SK-MEL-5 (cell line): Measurements from ENCODE around the gene AP2A2. TPM values are rescaled to one million over a fixed set of nuclear protein-coding genes. Genes with fewer than 3 reads are reported as not detected.

ENCODE experiments used
- DNase-seq: peaks from one replicate; pipeline ENCODE4 v3.0.0-alpha.2; 2016; ENCODE audit warnings: low read depth, low spot score
- in situ Hi-C: cut with HindIII; loops from 2 replicates; pipeline ENCODE4 v1.10.0; 2016; ENCODE audit warnings: low sequenced_read_pairs, high pct_unique_total_duplicates, low pct_unique_long_range_greater_than_20kb
- total RNA-seq: library from RNA; depleted of rRNA; stranded (reverse); fragments of >200 nt; shearing (Covaris generic); gene quantifications from 2 replicates; pipeline ENCODE4 v1.2.3, GENCODE V29; 2014

Gene AP2A2
- total RNA-seq, 1 experiment from 2014 or later, result 14.6 TPM

DNA sequence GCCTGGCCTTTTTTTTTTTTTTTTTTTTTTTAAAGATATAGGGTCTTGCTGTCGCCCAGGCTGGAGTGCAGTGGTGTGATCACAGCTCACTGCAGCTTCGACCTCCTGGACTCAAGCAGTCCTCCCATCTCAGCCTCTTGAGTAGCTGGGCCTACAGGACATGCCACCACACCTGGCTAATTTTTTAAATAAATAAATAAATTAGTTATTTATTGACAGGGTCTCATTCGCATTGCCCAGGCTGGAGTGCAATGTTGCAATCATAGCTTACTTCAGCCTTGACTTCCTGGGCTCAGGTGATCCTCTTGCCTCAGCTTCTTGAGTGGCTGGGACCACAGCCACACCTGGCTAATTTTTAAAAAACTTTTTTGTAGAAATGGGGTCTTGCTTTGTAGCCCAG, 10.5 kb downstream of the AP2A2 start:
- no peak for DNase-seq
- in situ Hi-C loops, result no loop called here

DNA sequence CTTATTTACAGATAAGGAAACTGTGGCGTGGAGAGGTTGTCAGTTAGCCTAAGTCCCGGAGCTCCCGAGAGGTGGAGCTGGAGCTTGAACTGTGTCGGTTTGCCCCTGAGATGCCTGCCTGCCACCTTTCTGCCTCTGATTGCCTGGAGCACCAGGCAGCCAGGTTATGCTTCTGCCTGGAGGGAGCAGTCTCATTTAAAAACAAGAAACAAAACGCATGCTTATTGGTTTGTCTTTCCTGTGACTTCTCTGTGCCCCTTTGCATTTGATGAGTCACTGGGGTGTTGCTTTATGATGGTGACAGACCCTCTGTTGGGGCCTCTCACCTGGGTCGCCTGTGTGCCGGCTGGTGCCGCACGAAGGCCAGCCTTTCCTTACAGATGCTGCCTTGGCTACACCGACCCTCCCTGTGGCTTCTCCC, 12.2 kb downstream of the AP2A2 start:
- in situ Hi-C loops, result no loop called here
- DNase-seq, result no peak

- in situ Hi-C loops, result no loop called here
These were observed 14.9 kb downstream of the AP2A2 start for GRCh38 chr11:940496-941135.

DNA sequence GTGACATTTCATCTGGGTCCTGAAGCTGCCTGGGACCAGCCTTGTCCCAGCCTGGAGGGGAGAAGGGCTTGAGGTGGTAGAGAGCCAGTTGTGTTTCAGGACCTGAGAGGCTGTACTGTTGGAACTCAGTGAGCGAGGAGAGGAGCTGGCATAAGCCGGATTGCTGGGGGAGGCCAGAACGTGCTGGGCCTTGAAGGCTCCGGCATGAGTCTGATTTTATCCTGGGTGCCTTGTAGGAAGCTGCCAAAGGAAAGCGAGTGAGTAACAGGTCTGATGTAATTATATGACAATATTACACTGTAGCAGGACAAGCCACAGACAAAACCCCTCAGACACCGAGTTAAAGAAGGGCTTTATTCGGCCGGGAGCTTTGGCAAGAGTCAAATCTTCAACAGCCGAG, 17.2 kb downstream of the AP2A2 start:
- DNase-seq, result no peak
- in situ Hi-C loops, result no loop called here

More at GRCh38 chr11:940496-941135, 14.9 kb downstream of the AP2A2 start:
- no peak for DNase-seq

DNA sequence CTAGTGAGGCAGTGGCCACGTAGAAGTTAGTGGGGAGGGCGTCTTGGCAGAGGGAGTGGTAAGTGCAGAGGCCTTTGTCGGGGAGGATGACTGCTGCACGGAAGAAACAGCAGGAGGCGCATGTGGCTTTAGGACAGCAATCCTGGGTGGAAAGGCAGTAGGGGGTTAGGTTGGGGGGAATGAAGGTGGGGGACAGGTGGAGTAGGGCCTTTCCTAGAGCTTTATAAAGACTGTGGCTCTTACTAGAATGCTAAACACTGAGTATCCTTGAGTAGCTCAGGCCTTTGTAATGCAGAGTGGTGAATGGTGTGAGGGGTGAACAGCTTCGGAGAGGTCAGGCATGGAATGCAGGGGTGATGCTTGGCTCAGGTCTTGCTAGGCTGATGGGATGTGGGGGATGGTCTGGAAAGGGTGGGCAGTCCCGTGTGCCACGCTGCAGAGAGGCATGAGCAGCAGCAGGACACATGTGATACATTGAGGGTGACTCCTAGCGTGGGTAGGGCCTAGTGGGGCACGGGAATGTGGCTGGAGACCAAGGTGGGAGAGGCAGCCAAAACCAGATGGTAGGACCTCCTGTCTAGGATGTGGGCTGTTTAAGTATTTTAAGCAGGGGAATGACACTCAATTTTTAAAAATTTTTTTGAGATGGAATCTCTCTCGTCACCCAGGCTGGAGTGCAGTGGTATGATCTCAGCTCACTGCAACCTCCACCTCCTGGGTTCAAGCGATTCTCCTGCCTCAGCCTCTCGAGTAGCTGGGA, 19.2 kb downstream of the AP2A2 start:
- no peak for DNase-seq
- in situ Hi-C loops, result no loop called here

DNA sequence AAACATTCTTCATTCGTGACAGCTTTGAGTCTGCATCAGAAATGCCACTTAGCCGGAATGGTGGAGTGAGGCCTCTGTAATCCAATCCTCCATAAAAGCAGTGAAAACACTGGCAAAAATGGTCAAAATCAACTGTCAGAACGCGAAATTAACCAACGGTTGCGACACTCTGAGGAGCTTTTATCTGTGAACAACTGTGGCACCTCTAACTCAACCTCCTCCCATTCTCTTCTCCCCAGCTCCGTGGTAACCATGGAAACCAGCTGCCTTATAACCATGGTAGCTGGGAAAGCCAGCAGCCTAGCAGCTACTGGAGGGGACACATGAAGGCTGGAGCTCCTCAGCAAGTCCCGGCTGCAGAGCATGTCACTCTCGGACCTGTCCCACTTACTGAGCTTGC, 20.3 kb downstream of the AP2A2 start:
- DNase-seq, result no peak
- in situ Hi-C loops, result no loop called here

DNA sequence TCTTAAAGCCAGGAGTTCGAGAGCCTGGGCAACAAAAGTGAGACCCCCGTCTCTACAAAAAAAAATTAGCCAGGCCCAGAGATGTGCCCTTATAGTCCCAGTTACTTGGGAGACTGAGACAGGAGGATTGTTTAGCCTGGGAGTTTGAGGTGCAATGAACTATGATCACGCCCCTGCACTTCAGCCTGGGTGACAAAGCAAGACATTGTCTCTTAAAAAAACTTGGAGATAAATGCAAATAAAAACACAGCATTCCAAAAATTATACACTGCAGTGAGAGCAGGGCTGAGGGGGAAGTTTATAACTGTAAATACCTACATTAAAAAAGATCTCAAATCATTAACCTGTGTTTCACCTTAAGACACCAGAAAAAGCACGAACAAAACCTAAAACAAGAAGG, 22.1 kb downstream of the AP2A2 start:
- no peak for DNase-seq
- in situ Hi-C loops, result no loop called here

DNA sequence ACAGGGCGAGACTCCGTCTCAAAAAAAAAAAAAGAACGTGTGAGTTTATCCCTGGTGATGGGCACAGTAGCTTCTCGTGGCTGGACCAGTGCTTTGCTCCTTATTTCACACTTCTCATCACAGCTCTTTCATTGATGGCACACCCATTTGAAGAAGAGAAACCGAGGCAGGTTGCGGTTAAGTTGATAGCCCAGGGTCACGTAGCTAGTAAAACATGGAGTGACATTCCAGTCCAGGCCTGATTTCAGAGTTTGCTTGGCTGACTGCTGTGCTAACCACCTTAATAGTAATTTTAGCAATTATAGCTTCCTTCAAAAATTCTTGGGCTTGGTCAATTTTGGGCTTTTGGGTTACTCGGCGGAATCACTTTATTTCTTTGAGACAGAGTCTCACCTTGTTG, 25.8 kb downstream of the AP2A2 start:
- no peak for DNase-seq
- in situ Hi-C loops, result no loop called here

GRCh38 chr11:952406-953385, 27.0 kb downstream of the AP2A2 start:
- DNase-seq, result peak; percentile 54
- in situ Hi-C loops, result no loop called here

- DNase-seq, result no peak
- in situ Hi-C loops, result no loop called here
These were observed 27.8 kb downstream of the AP2A2 start for GRCh38 chr11:953512-953911.

- no peak for DNase-seq
- in situ Hi-C loops, result no loop called here
These were observed 28.9 kb downstream of the AP2A2 start for GRCh38 chr11:954392-955153.

DNA sequence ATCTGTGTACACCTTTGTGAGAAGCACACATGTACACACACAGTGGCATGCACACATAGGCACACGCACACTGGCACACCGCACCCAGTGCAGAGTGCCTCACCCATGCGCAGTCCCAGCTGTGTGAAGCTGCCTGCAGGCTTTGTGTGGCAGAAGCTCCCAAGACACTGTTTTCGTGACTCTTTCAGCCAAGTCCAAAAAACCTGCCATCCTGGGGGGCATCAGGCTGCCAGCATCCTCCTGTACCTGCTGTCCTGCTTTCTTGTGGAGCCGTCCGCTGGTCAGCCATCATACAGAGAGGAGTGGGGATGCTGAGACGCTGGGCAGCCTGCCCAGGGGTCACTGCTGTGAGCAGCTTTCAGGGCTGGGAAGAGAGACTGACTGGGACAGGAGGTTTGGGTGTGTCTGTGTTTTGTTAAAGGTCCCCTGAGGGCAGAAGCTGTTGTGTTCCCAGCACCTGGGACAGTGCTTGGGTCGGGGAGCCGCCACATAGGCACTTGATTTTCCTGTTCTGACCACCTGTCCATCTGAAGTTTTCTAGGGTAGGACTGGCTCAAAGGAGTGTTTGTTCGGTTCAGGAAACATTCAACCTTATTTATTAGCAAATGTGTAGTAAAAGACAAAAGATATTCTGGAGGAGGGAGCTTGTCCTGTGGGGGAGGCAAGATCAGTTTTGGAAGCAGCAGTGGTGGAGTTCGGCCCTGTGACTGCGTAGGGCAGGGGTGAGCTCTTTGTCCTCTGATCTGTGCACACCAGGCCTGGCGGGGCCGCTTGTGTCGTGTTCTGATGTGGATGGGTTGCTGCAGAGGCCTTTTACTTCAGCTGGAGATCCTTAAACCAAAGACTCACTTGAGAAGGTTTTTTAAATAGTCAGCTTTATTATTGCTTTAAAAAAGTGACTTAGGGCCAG, 29.7 kb downstream of the AP2A2 start:
- DNase-seq, result no peak
- in situ Hi-C loops, result no loop called here

GRCh38 chr11:957212-957920, 31.7 kb downstream of the AP2A2 start:
- DNase-seq, result no peak
- in situ Hi-C loops, result no loop called here

GRCh38 chr11:958101-958500, 32.4 kb downstream of the AP2A2 start:
- in situ Hi-C loops, result no loop called here
- no peak for DNase-seq

DNA sequence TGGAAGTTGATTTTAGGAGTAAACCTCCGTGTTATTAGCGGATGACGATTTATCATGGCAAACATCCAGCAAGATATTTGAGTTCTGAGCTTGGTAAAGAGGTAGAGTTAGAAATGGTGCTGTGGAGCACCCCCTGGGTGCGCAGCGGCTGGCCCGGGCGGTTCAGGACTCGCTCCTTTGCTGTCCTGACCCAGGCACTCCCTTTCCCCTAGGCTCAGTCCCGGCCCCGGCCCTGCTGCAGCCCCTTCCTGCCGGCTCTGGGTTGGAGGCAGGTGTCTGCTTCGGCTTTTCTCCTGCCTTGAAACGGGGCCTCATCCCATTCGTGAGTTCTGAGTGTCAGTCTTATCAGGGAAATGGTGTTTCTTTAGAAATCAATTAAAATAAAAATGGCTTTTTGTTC, 33.4 kb downstream of the AP2A2 start:
- DNase-seq, result no peak
- in situ Hi-C loops, result no loop called here

GRCh38 chr11:959608-960007, 33.9 kb downstream of the AP2A2 start:
- in situ Hi-C loops, result no loop called here
- no peak for DNase-seq
